ENCODE measurements around the gene KAZN. TPM values are rescaled to one million over a fixed set of nuclear protein-coding genes. Genes with fewer than 3 reads are reported as not detected.

KAZN gene
- total RNA-seq, 1 donor from 2014 or later, result 9.4 TPM

GRCh38 chr1:15150376-15150775, 551.9 kb downstream of the KAZN start:
- FAIRE-seq, result no peak
- TF ChIP-seq EZH2 (IDR thresholded peaks at IDR 0.05; ENCODE audit: insufficient read depth, low read length), result no peak
- no peak for TF ChIP-seq CTCF (IDR thresholded peaks at IDR 0.05; ENCODE audit: insufficient read depth, low read depth, low read length)
- Mint-ChIP-seq H3K9me3 (ENCODE audit: unreplicated experiment) (peaks cover 8% of the 10 kb centered on the region), H3K4me1 (ENCODE audit: low read depth, unreplicated experiment) (peaks cover 4% of the 10 kb centered on the region), H3K27ac (ENCODE audit: unreplicated experiment) (no peak overlapping the region), H3K27me3 (ENCODE audit: low read depth, unreplicated experiment) (peaks cover 37% of the 10 kb centered on the region), H3K36me3 (ENCODE audit: low read depth, unreplicated experiment) (peaks cover 2% of the 10 kb centered on the region), H3K4me3 (ENCODE audit: unreplicated experiment) (peak overlapping the region; percentile 17)
- DNase-seq (ENCODE audit: low read depth), result no peak
- Histone ChIP-seq H2AFZ (ENCODE audit: low read depth, low read length) (no peak overlapping the region), H3K36me3 (ENCODE audit: insufficient read depth, low read length) (no peaks in the 10 kb centered on the region), H3K9me3 (ENCODE audit: insufficient read depth, low read depth, low read length) (no peaks in the 10 kb centered on the region), H3K4me3 (ENCODE audit: insufficient read depth, low read depth, low read length) (no peak overlapping the region), H3K4me2 (ENCODE audit: low read length) (no peak overlapping the region), H3K79me2 (ENCODE audit: insufficient read depth, low read length) (no peaks in the 10 kb centered on the region), H3K27me3 (ENCODE audit: insufficient read depth, low read length) (peaks cover 19% of the 10 kb centered on the region), H3K4me1 (ENCODE audit: insufficient read depth, low read length) (peaks cover 10% of the 10 kb centered on the region), H4K20me1 (ENCODE audit: insufficient read depth, low read length) (peaks cover 6% of the 10 kb centered on the region), H3K27ac (ENCODE audit: low read depth, low read length) (no peak overlapping the region), H3K9ac (ENCODE audit: low read length) (no peak overlapping the region)

GRCh38 chr1:15151377-15151806, 552.9 kb downstream of the KAZN start:
- no peak for DNase-seq (ENCODE audit: low read depth)
- peaks cover 16% of the 10 kb centered on the region for H3K27me3 ChIP-seq (ENCODE audit: insufficient read depth, low read length)
- no peak overlapping the region for H2AFZ ChIP-seq (ENCODE audit: low read depth, low read length)
- peaks cover 10% of the 10 kb centered on the region for H3K4me1 ChIP-seq (ENCODE audit: insufficient read depth, low read length)
- H3K9me3 ChIP-seq (ENCODE audit: insufficient read depth, low read depth, low read length), result no peaks in the 10 kb centered on the region
- peaks cover 8% of the 10 kb centered on the region for H3K9me3 Mint-ChIP-seq (ENCODE audit: unreplicated experiment)
- no peak overlapping the region for H3K4me2 ChIP-seq (ENCODE audit: low read length)
- no peak overlapping the region for H3K9ac ChIP-seq (ENCODE audit: low read length)
- no peaks in the 10 kb centered on the region for H3K79me2 ChIP-seq (ENCODE audit: insufficient read depth, low read length)
- peaks cover 6% of the 10 kb centered on the region for H3K36me3 Mint-ChIP-seq (ENCODE audit: low read depth, unreplicated experiment)
- peaks cover 11% of the 10 kb centered on the region for H4K20me1 ChIP-seq (ENCODE audit: insufficient read depth, low read length)
- H3K36me3 ChIP-seq (ENCODE audit: insufficient read depth, low read length), result no peaks in the 10 kb centered on the region
- H3K27ac ChIP-seq (ENCODE audit: low read depth, low read length), result no peak overlapping the region
- TF ChIP-seq EZH2 (IDR thresholded peaks at IDR 0.05; ENCODE audit: insufficient read depth, low read length) (no peak), CTCF (IDR thresholded peaks at IDR 0.05; ENCODE audit: insufficient read depth, low read depth, low read length) (no peak)
- no peak overlapping the region for H3K4me3 ChIP-seq (ENCODE audit: insufficient read depth, low read depth, low read length)
- H3K4me3 Mint-ChIP-seq (ENCODE audit: unreplicated experiment), result peak overlapping the region; percentile 5
- peaks cover 33% of the 10 kb centered on the region for H3K27me3 Mint-ChIP-seq (ENCODE audit: low read depth, unreplicated experiment)
- FAIRE-seq, result no peak
- H3K27ac Mint-ChIP-seq (ENCODE audit: unreplicated experiment), result no peak overlapping the region
- peaks cover 11% of the 10 kb centered on the region for H3K4me1 Mint-ChIP-seq (ENCODE audit: low read depth, unreplicated experiment)

- H3K36me3 Mint-ChIP-seq (ENCODE audit: low read depth, unreplicated experiment), result peaks cover 5% of the 10 kb centered on the region
- TF ChIP-seq CTCF (IDR thresholded peaks at IDR 0.05; ENCODE audit: insufficient read depth, low read depth, low read length) (no peak), EZH2 (IDR thresholded peaks at IDR 0.05; ENCODE audit: insufficient read depth, low read length) (no peak)
- Histone ChIP-seq H3K27me3 (ENCODE audit: insufficient read depth, low read length) (peaks cover 16% of the 10 kb centered on the region), H3K9ac (ENCODE audit: low read length) (no peak overlapping the region), H3K36me3 (ENCODE audit: insufficient read depth, low read length) (no peaks in the 10 kb centered on the region), H3K4me3 (ENCODE audit: insufficient read depth, low read depth, low read length) (peak overlapping the region; percentile 62), H3K4me2 (ENCODE audit: low read length) (peak overlapping the region; percentile 89), H4K20me1 (ENCODE audit: insufficient read depth, low read length) (peaks cover 11% of the 10 kb centered on the region), H3K4me1 (ENCODE audit: insufficient read depth, low read length) (peaks cover 10% of the 10 kb centered on the region), H3K27ac (ENCODE audit: low read depth, low read length) (no peak overlapping the region), H3K9me3 (ENCODE audit: insufficient read depth, low read depth, low read length) (no peaks in the 10 kb centered on the region), H2AFZ (ENCODE audit: low read depth, low read length) (peak overlapping the region; percentile 83), H3K79me2 (ENCODE audit: insufficient read depth, low read length) (no peaks in the 10 kb centered on the region)
- peaks cover 8% of the 10 kb centered on the region for H3K9me3 Mint-ChIP-seq (ENCODE audit: unreplicated experiment)
- FAIRE-seq (no peak), DNase-seq (ENCODE audit: low read depth) (no peak)
- peaks cover 11% of the 10 kb centered on the region for H3K4me1 Mint-ChIP-seq (ENCODE audit: low read depth, unreplicated experiment)
- H3K27ac Mint-ChIP-seq (ENCODE audit: unreplicated experiment), result no peak overlapping the region
- peak overlapping the region; percentile 90 for H3K4me3 Mint-ChIP-seq (ENCODE audit: unreplicated experiment)
- H3K27me3 Mint-ChIP-seq (ENCODE audit: low read depth, unreplicated experiment), result peaks cover 28% of the 10 kb centered on the region
Observed at GRCh38 chr1:15151871-15152270, 553.4 kb downstream of the KAZN start.
